SH-SY5Y (cell line): ENCODE measurements around the gene CSRP1.

ENCODE experiments used
- GATA2 ChIP-seq: IDR thresholded peaks from 2 replicates; pipeline ENCODE4 v1.6.1; 2011; ENCODE audit warnings: mild to moderate bottlenecking, low read depth, low read length
- GATA3 ChIP-seq: IDR thresholded peaks from 2 replicates; pipeline ENCODE4 v1.6.1; 2011; ENCODE audit warnings: low read depth, mild to moderate bottlenecking, low read length, moderate library complexity

DNA sequence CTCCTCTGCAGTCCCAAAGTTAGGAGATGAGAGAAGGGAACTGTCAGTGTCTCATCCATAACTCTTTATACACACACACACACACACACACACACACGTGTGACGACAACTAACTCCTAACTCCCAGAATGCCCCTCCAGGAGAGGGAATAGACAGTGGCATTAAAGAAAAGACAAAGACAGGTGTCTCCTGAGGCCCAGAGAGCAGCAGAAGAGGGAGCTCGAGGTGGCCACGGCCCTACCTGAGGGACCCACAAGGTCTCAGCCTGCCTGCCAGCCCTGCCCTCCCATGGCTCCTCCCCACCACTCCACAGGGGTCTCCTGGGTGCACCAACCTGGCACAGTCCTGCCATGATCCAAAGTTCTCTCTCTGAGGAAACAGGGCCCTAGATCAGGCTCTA, 36.3 kb downstream of the CSRP1 start:
- no peak for TF ChIP-seq GATA2
- no peak for TF ChIP-seq GATA3
